DOHH2 (cell line): Measurements from ENCODE around the gene NR1I3.

ENCODE experiments used
- EZH2phosphoT487 ChIP-seq: fragments of 200-600 bp; sonication (generic); IDR thresholded peaks from 2 replicates; pipeline ENCODE4 v1.6.1; 2017; ENCODE audit warnings: borderline replicate concordance, mild to moderate bottlenecking, antibody characterized with exemption, low read length, moderate library complexity, mixed read lengths
- TF ChIP-seq, protein P1 (sequence below): fragments of 200-600 bp; sonication (generic); IDR thresholded peaks from one replicate; pipeline ENCODE4 v1.5.1; 2014; ENCODE audit warnings: antibody characterized with exemption, mild to moderate bottlenecking, low read depth, low read length; ENCODE audit not compliant: poor library complexity, severe bottlenecking

DNA sequence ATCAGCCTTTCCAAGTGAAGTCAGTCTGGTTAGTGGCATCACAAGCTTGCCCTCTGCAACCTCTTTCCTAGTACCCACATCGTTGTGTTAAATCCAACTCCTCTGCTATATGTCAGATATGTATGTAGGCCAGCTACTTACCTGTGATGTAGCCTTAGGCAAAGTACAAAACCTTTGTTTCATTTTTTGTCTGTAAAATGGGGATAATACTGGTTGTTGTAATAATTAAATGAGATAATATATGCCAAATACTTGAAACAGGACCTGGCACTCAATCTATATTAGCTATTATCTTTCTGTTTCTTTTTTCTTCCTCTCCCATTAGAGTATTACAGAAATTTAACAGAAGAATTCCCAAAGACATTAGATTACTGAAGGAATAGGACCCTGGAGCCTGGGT, 21.8 kb upstream of the NR1I3 start:
- TF ChIP-seq, protein P1, sequence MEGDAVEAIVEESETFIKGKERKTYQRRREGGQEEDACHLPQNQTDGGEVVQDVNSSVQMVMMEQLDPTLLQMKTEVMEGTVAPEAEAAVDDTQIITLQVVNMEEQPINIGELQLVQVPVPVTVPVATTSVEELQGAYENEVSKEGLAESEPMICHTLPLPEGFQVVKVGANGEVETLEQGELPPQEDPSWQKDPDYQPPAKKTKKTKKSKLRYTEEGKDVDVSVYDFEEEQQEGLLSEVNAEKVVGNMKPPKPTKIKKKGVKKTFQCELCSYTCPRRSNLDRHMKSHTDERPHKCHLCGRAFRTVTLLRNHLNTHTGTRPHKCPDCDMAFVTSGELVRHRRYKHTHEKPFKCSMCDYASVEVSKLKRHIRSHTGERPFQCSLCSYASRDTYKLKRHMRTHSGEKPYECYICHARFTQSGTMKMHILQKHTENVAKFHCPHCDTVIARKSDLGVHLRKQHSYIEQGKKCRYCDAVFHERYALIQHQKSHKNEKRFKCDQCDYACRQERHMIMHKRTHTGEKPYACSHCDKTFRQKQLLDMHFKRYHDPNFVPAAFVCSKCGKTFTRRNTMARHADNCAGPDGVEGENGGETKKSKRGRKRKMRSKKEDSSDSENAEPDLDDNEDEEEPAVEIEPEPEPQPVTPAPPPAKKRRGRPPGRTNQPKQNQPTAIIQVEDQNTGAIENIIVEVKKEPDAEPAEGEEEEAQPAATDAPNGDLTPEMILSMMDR: no peak
- TF ChIP-seq EZH2phosphoT487: no peak
